Stimulated activated naive CD8-positive, alpha-beta T cell treated with anti-CD3 and anti-CD28 coated beads, Interleukin-15, Interleukin-2, amounts not matched to agents 100 ng/mL and 50 ng/mL, for 24 hours (primary cell): ENCODE measurements around the gene DKK3.
"Not testable (repeated sequence)": the region's sequence is repeated elsewhere in the genome, so short reads cannot be mapped to it uniquely, and the experiment has no call there.

ENCODE experiments used
- H3K27ac Mint-ChIP-seq: one replicate; pipeline ENCODE4 v1.8.0; 2021; ENCODE audit warnings: mild to moderate bottlenecking, mixed read lengths
- H3K27me3 Mint-ChIP-seq: one replicate; pipeline ENCODE4 v1.8.0; 2021; ENCODE audit warnings: mixed read lengths
- H3K36me3 Mint-ChIP-seq: one replicate; pipeline ENCODE4 v1.8.0; 2021; ENCODE audit warnings: low read depth, mixed read lengths
- H3K4me1 Mint-ChIP-seq: one replicate; pipeline ENCODE4 v1.8.0; 2021; ENCODE audit warnings: low read depth, mixed read lengths
- H3K4me3 Mint-ChIP-seq: one replicate; pipeline ENCODE4 v1.8.0; 2021; ENCODE audit warnings: mild to moderate bottlenecking, mixed read lengths
- H3K9me3 Mint-ChIP-seq: one replicate; pipeline ENCODE4 v1.8.0; 2021; ENCODE audit warnings: mixed read lengths

The DKK3 gene

GRCh38 chr11:12043959-12044791 lies 35.7 kb upstream of the DKK3 start:
- Mint-ChIP-seq H3K27ac (no peak overlapping the region), H3K36me3 (no peaks in the 10 kb centered on the region), H3K4me1 (peaks cover 5% of the 10 kb centered on the region), H3K9me3 (no peaks in the 10 kb centered on the region), H3K27me3 (no peaks in the 10 kb centered on the region), H3K4me3 (no peak overlapping the region)

GRCh38 chr11:12043221-12043620 lies 34.8 kb upstream of the DKK3 start:
- no peaks in the 10 kb centered on the region for H3K36me3 Mint-ChIP-seq
- no peaks in the 10 kb centered on the region for H3K9me3 Mint-ChIP-seq
- H3K4me1 Mint-ChIP-seq: peaks cover 5% of the 10 kb centered on the region
- no peak overlapping the region for H3K4me3 Mint-ChIP-seq
- H3K27me3 Mint-ChIP-seq: no peaks in the 10 kb centered on the region
- no peak overlapping the region for H3K27ac Mint-ChIP-seq

GRCh38 chr11:12042215-12042676 lies 33.8 kb upstream of the DKK3 start:
- Mint-ChIP-seq H3K27me3 (no peaks in the 10 kb centered on the region), H3K9me3 (no peaks in the 10 kb centered on the region), H3K36me3 (no peaks in the 10 kb centered on the region), H3K4me1 (no peaks in the 10 kb centered on the region), H3K4me3 (no peak overlapping the region), H3K27ac (no peak overlapping the region)

GRCh38 chr11:12040719-12041118 lies 32.3 kb upstream of the DKK3 start:
- H3K27ac Mint-ChIP-seq, H3K36me3 Mint-ChIP-seq, H3K4me3 Mint-ChIP-seq, H3K27me3 Mint-ChIP-seq, H3K9me3 Mint-ChIP-seq, H3K4me1 Mint-ChIP-seq: not testable (repeated sequence)

- no peak overlapping the region for H3K27ac Mint-ChIP-seq
- H3K9me3 Mint-ChIP-seq: no peaks in the 10 kb centered on the region
- H3K4me1 Mint-ChIP-seq: no peaks in the 10 kb centered on the region
- no peak overlapping the region for H3K4me3 Mint-ChIP-seq
- H3K36me3 Mint-ChIP-seq: no peaks in the 10 kb centered on the region
- H3K27me3 Mint-ChIP-seq: peaks cover 33% of the 10 kb centered on the region
Observed at GRCh38 chr11:12032968-12033367, 24.5 kb upstream of the DKK3 start.

GRCh38 chr11:12031856-12032544 lies 23.6 kb upstream of the DKK3 start:
- Mint-ChIP-seq H3K4me3 (no peak overlapping the region), H3K27me3 (peaks cover 33% of the 10 kb centered on the region), H3K36me3 (no peaks in the 10 kb centered on the region), H3K9me3 (no peaks in the 10 kb centered on the region), H3K4me1 (no peaks in the 10 kb centered on the region), H3K27ac (no peak overlapping the region)

GRCh38 chr11:12029738-12030363 lies 21.4 kb upstream of the DKK3 start:
- Mint-ChIP-seq H3K36me3 (no peaks in the 10 kb centered on the region), H3K4me3 (no peak overlapping the region), H3K4me1 (no peaks in the 10 kb centered on the region), H3K27me3 (peaks cover 24% of the 10 kb centered on the region), H3K27ac (no peak overlapping the region), H3K9me3 (no peaks in the 10 kb centered on the region)

- H3K27ac Mint-ChIP-seq: no peak overlapping the region
- H3K36me3 Mint-ChIP-seq: no peaks in the 10 kb centered on the region
- no peaks in the 10 kb centered on the region for H3K4me1 Mint-ChIP-seq
- no peaks in the 10 kb centered on the region for H3K9me3 Mint-ChIP-seq
- no peak overlapping the region for H3K4me3 Mint-ChIP-seq
- H3K27me3 Mint-ChIP-seq: peaks cover 18% of the 10 kb centered on the region
Observed at GRCh38 chr11:12029119-12029518, 20.7 kb upstream of the DKK3 start.

GRCh38 chr11:12028303-12028702 lies 19.9 kb upstream of the DKK3 start:
- Mint-ChIP-seq H3K4me3 (no peak overlapping the region), H3K27ac (no peak overlapping the region), H3K9me3 (no peaks in the 10 kb centered on the region), H3K36me3 (no peaks in the 10 kb centered on the region), H3K4me1 (no peaks in the 10 kb centered on the region), H3K27me3 (peaks cover 16% of the 10 kb centered on the region)

- Mint-ChIP-seq H3K4me3 (no peak overlapping the region), H3K4me1 (no peaks in the 10 kb centered on the region), H3K9me3 (no peaks in the 10 kb centered on the region), H3K27me3 (peaks cover 20% of the 10 kb centered on the region), H3K36me3 (no peaks in the 10 kb centered on the region), H3K27ac (no peak overlapping the region)
Observed at GRCh38 chr11:12026331-12027211, 18.1 kb upstream of the DKK3 start.

- no peaks in the 10 kb centered on the region for H3K4me1 Mint-ChIP-seq
- H3K27ac Mint-ChIP-seq: no peak overlapping the region
- H3K27me3 Mint-ChIP-seq: peaks cover 22% of the 10 kb centered on the region
- no peaks in the 10 kb centered on the region for H3K36me3 Mint-ChIP-seq
- H3K4me3 Mint-ChIP-seq: no peak overlapping the region
- H3K9me3 Mint-ChIP-seq: no peaks in the 10 kb centered on the region
Observed at GRCh38 chr11:12024254-12024926, 16.0 kb upstream of the DKK3 start.

GRCh38 chr11:12023015-12023414 lies 14.6 kb upstream of the DKK3 start:
- H3K4me1 Mint-ChIP-seq: no peaks in the 10 kb centered on the region
- H3K9me3 Mint-ChIP-seq: no peaks in the 10 kb centered on the region
- H3K4me3 Mint-ChIP-seq: no peak overlapping the region
- H3K36me3 Mint-ChIP-seq: no peaks in the 10 kb centered on the region
- H3K27ac Mint-ChIP-seq: no peak overlapping the region
- peaks cover 22% of the 10 kb centered on the region for H3K27me3 Mint-ChIP-seq

GRCh38 chr11:12020546-12020945 lies 12.1 kb upstream of the DKK3 start:
- H3K4me3 Mint-ChIP-seq: no peak overlapping the region
- no peaks in the 10 kb centered on the region for H3K4me1 Mint-ChIP-seq
- peaks cover 25% of the 10 kb centered on the region for H3K27me3 Mint-ChIP-seq
- H3K36me3 Mint-ChIP-seq: no peaks in the 10 kb centered on the region
- H3K9me3 Mint-ChIP-seq: no peaks in the 10 kb centered on the region
- no peak overlapping the region for H3K27ac Mint-ChIP-seq

- H3K4me1 Mint-ChIP-seq: no peaks in the 10 kb centered on the region
- H3K27ac Mint-ChIP-seq: no peak overlapping the region
- no peaks in the 10 kb centered on the region for H3K9me3 Mint-ChIP-seq
- peaks cover 28% of the 10 kb centered on the region for H3K27me3 Mint-ChIP-seq
- H3K4me3 Mint-ChIP-seq: no peak overlapping the region
- no peaks in the 10 kb centered on the region for H3K36me3 Mint-ChIP-seq
Observed at GRCh38 chr11:12019866-12020416, 11.5 kb upstream of the DKK3 start.
